ENCODE data around the gene ARL15.

DNA sequence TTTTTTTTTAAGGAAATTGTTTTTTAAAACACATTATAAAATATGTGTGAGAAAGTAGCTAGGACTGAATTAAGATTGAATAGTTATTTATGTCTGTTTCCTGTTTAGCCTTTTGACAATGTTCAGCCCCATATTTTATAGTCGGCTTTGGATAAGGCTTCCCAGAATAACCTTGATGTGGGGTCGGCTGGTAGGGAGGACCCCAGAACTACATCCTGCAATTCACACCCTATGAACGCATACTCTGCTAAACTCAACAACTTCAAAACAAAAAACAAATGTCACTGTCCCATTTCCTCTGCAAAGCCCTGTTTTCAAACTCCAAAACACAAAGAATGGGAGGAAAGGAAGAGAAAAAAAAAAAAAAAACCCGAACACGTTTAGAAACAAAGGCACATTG, 63.1 kb downstream of the ARL15 start:
- TF ChIP-seq, protein P1, sequence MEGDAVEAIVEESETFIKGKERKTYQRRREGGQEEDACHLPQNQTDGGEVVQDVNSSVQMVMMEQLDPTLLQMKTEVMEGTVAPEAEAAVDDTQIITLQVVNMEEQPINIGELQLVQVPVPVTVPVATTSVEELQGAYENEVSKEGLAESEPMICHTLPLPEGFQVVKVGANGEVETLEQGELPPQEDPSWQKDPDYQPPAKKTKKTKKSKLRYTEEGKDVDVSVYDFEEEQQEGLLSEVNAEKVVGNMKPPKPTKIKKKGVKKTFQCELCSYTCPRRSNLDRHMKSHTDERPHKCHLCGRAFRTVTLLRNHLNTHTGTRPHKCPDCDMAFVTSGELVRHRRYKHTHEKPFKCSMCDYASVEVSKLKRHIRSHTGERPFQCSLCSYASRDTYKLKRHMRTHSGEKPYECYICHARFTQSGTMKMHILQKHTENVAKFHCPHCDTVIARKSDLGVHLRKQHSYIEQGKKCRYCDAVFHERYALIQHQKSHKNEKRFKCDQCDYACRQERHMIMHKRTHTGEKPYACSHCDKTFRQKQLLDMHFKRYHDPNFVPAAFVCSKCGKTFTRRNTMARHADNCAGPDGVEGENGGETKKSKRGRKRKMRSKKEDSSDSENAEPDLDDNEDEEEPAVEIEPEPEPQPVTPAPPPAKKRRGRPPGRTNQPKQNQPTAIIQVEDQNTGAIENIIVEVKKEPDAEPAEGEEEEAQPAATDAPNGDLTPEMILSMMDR (IDR thresholded peaks at IDR 0.05; ENCODE audit: low read depth, low read length, missing input control), result no peak
- no peak for TF ChIP-seq NR2F2 (IDR thresholded peaks at IDR 0.05)
- no peak for TF ChIP-seq RXRA (IDR thresholded peaks at IDR 0.05)
- no peak for TF ChIP-seq MAX (IDR thresholded peaks at IDR 0.05)
- no peak for TF ChIP-seq TAF1 (conservative IDR thresholded peaks at IDR 0.05)

Data from liver (tissue), 3 donors.